ENCODE measurements around the gene ZBTB17.
"Not testable (repeated sequence)": the region's sequence is repeated elsewhere in the genome, so short reads cannot be mapped to it uniquely, and the experiment has no call there.

GRCh38 chr1:15913607-15914006, 62.3 kb downstream of the ZBTB17 start:
- TF ChIP-seq CTCF (IDR thresholded peaks at IDR 0.05); ZFX (IDR thresholded peaks at IDR 0.05; ENCODE audit: borderline replicate concordance): not testable (repeated sequence)
